Measurements from ENCODE around the gene GSTP1. TPM values are rescaled to one million over a fixed set of nuclear protein-coding genes. Genes with fewer than 3 reads are reported as not detected.
"Not testable (repeated sequence)": the region's sequence is repeated elsewhere in the genome, so short reads cannot be mapped to it uniquely, and the experiment has no call there.

GSTP1 gene
- total and polyA plus RNA-seq, 2 of the 8 experiments (the other 6 are each of a cell fraction or from before 2014, with no cell fraction given): 1,454 to 3,329 TPM

GRCh38 chr11:67597458-67597857 is 13.8 kb downstream of the GSTP1 start:
- DNase-seq (ENCODE audit: low read depth in 1 of 2, low spot score in 2 of 2); H3K79me1 ChIP-seq (ENCODE audit: low read depth, low read length); H3K4me1 ChIP-seq (replicated peaks in 1 of 4; ENCODE audit: control insufficient read depth in 3 of 4, insufficient read depth in 4 of 4, low read length in 3 of 4); H3K23ac ChIP-seq (ENCODE audit: insufficient read length); H2AFZ ChIP-seq (ENCODE audit: low read length); FAIRE-seq; H2BK120ac ChIP-seq (replicated peaks; ENCODE audit: low read depth, low read length); H2BK5ac ChIP-seq (ENCODE audit: low read depth, low read length); H2BK20ac ChIP-seq (ENCODE audit: low read length); H3K4ac ChIP-seq (replicated peaks; ENCODE audit: insufficient read length, low read depth, low read length); H2BK15ac ChIP-seq (ENCODE audit: low read length); H3K4me2 ChIP-seq (ENCODE audit: insufficient read depth in 1 of 2, low read depth in 2 of 2, low read length in 2 of 2); H3K9ac ChIP-seq (replicated peaks in 1 of 4; ENCODE audit: extremely low read depth in 1 of 4, low read depth in 3 of 4, low read length in 3 of 4); H3K27ac ChIP-seq (ENCODE audit: low read depth, low read length); H3K56ac ChIP-seq (replicated peaks; ENCODE audit: insufficient read length, low read depth, low read length); H3K27me3 ChIP-seq (replicated peaks in 1 of 4; ENCODE audit: control insufficient read depth in 3 of 4, extremely low read depth in 1 of 4, insufficient read depth in 3 of 4, low read length in 3 of 4); H4K8ac ChIP-seq (ENCODE audit: extremely low read depth, insufficient read depth, low read length); H4K5ac ChIP-seq (ENCODE audit: insufficient read length, low read depth, low read length); H2AK5ac ChIP-seq (ENCODE audit: low read depth, low read length); H3K23me2 ChIP-seq (ENCODE audit: low read depth, low read length); H4K91ac ChIP-seq (replicated peaks; ENCODE audit: insufficient read length, low read length); H4K20me1 ChIP-seq (replicated peaks in 1 of 2; ENCODE audit: control insufficient read depth in 1 of 2, insufficient read depth in 2 of 2, low read length in 2 of 2); H3K79me2 ChIP-seq (ENCODE audit: control insufficient read depth in 1 of 2, insufficient read depth in 2 of 2, low read length in 2 of 2); H3K36me3 ChIP-seq (ENCODE audit: control insufficient read depth in 2 of 4, insufficient read depth in 4 of 4, low read length in 3 of 4); H3K4me3 ChIP-seq (ENCODE audit: extremely low read depth in 1 of 4, insufficient read depth in 2 of 4, low read depth in 3 of 4, low read length in 4 of 4); H2BK12ac ChIP-seq (ENCODE audit: low read depth, low read length); H3K18ac ChIP-seq (ENCODE audit: extremely low read depth, low read length); H3K14ac ChIP-seq (ENCODE audit: insufficient read length): not testable (repeated sequence)
- no CpG with 5 or more reads among the region's 3 CpGs for WGBS, 2 experiments (ENCODE audit: extremely low coverage in 1 of 2, insufficient coverage in 1 of 2, insufficient read length in 1 of 2, insufficient replicate concordance in 2 of 2, low coverage in 1 of 2, low lambda C conversion rate in 2 of 2, missing lambda C conversion rate in 1 of 2)
- POLR2A ChIA-PET (ENCODE audit: partially characterized antibody): interaction anchor here (2.0 kb wide), 1 partner anchor 17 kb away, joined by 5 read pairs; no protein-coding TSS in a partner anchor
- H3K9me3 ChIP-seq (ENCODE audit: insufficient read depth in 2 of 2, low read depth in 1 of 2, low read length in 1 of 2): peaks cover 5 to 10% of the 10 kb centered on the region in 2 experiments; a peak in 3 of 4 replicates
- CTCF ChIA-PET (ENCODE audit: partially characterized antibody): interaction anchor here (1.4 to 2.5 kb wide), 2 partner anchors 14 to 20 kb away, joined by 3 to 7 read pairs; partner anchors contain the start of gene GSTP1

- H4K5ac ChIP-seq (ENCODE audit: insufficient read length, low read depth, low read length); H2BK15ac ChIP-seq (ENCODE audit: low read length); H3K4ac ChIP-seq (replicated peaks; ENCODE audit: insufficient read length, low read depth, low read length); H3K18ac ChIP-seq (ENCODE audit: extremely low read depth, low read length); FAIRE-seq; H3K4me2 ChIP-seq (ENCODE audit: insufficient read depth in 1 of 2, low read depth in 2 of 2, low read length in 2 of 2); H3K79me1 ChIP-seq (ENCODE audit: low read depth, low read length); H3K27me3 ChIP-seq (replicated peaks in 1 of 4; ENCODE audit: control insufficient read depth in 3 of 4, extremely low read depth in 1 of 4, insufficient read depth in 3 of 4, low read length in 3 of 4); H3K23me2 ChIP-seq (ENCODE audit: low read depth, low read length); H3K4me1 ChIP-seq (replicated peaks in 1 of 4; ENCODE audit: control insufficient read depth in 3 of 4, insufficient read depth in 4 of 4, low read length in 3 of 4); DNase-seq (ENCODE audit: low read depth in 1 of 2, low spot score in 2 of 2); H3K4me3 ChIP-seq (ENCODE audit: extremely low read depth in 1 of 4, insufficient read depth in 2 of 4, low read depth in 3 of 4, low read length in 4 of 4); H3K56ac ChIP-seq (replicated peaks; ENCODE audit: insufficient read length, low read depth, low read length); H3K9ac ChIP-seq (replicated peaks in 1 of 4; ENCODE audit: extremely low read depth in 1 of 4, low read depth in 3 of 4, low read length in 3 of 4); H4K8ac ChIP-seq (ENCODE audit: extremely low read depth, insufficient read depth, low read length); H3K27ac ChIP-seq (ENCODE audit: low read depth, low read length); H2BK120ac ChIP-seq (replicated peaks; ENCODE audit: low read depth, low read length); H2BK5ac ChIP-seq (ENCODE audit: low read depth, low read length); H2BK20ac ChIP-seq (ENCODE audit: low read length); H3K23ac ChIP-seq (ENCODE audit: insufficient read length); H2AK5ac ChIP-seq (ENCODE audit: low read depth, low read length); H4K20me1 ChIP-seq (replicated peaks in 1 of 2; ENCODE audit: control insufficient read depth in 1 of 2, insufficient read depth in 2 of 2, low read length in 2 of 2); H3K14ac ChIP-seq (ENCODE audit: insufficient read length); H2AFZ ChIP-seq (ENCODE audit: low read length); H4K91ac ChIP-seq (replicated peaks; ENCODE audit: insufficient read length, low read length); H3K36me3 ChIP-seq (ENCODE audit: control insufficient read depth in 2 of 4, insufficient read depth in 4 of 4, low read length in 3 of 4); H2BK12ac ChIP-seq (ENCODE audit: low read depth, low read length); H3K79me2 ChIP-seq (ENCODE audit: control insufficient read depth in 1 of 2, insufficient read depth in 2 of 2, low read length in 2 of 2): not testable (repeated sequence)
- 94% methylated on average over 20 of the region's 26 CpGs; no CpG with 5 or more reads in 1 of the 2 experiments for WGBS, 2 experiments (ENCODE audit: extremely low coverage in 1 of 2, insufficient coverage in 1 of 2, insufficient read length in 1 of 2, insufficient replicate concordance in 2 of 2, low coverage in 1 of 2, low lambda C conversion rate in 2 of 2, missing lambda C conversion rate in 1 of 2)
- CTCF ChIA-PET (ENCODE audit: partially characterized antibody): interaction anchor here (1.4 kb wide), 1 partner anchor 17 kb away, joined by 4 read pairs; no protein-coding TSS in a partner anchor
- peaks cover 5 to 10% of the 10 kb centered on the region in 2 experiments; a peak in 3 of 4 replicates for H3K9me3 ChIP-seq (ENCODE audit: insufficient read depth in 2 of 2, low read depth in 1 of 2, low read length in 1 of 2)
- POLR2A ChIA-PET (ENCODE audit: partially characterized antibody): interaction anchor here (1.4 to 2.0 kb wide), 2 partner anchors 17 to 20 kb away, joined by 3 to 5 read pairs; no protein-coding TSS in a partner anchor
Measured at GRCh38 chr11:67597963-67598362, 14.4 kb downstream of the GSTP1 start.
